HEK293 (cell line): ENCODE measurements around the gene OR10G4.

Experiments used
- CTCF ChIP-seq: fragments of 450-650 bp; formaldehyde crosslinking; IDR thresholded peaks from 2 replicates; pipeline ENCODE4 v1.5.1; 2016; ENCODE audit warnings: missing biosample characterization, missing genetic modification characterization
- ZBTB8A ChIP-seq: fragments of 450-650 bp; formaldehyde crosslinking; IDR thresholded peaks from 2 replicates; pipeline ENCODE4 v1.5.1; 2016; ENCODE audit warnings: missing biosample characterization, missing genetic modification characterization
- ZNF175 ChIP-seq: fragments of 450-650 bp; formaldehyde crosslinking; IDR thresholded peaks from 2 replicates; pipeline ENCODE4 v1.5.1; 2016; ENCODE audit warnings: missing biosample characterization, missing genetic modification characterization
- ZNF639 ChIP-seq: fragments of 450-650 bp; formaldehyde crosslinking; IDR thresholded peaks from 2 replicates; pipeline ENCODE4 v1.5.1; 2016; ENCODE audit warnings: missing biosample characterization, missing genetic modification characterization
- ZNF830 ChIP-seq: fragments of 450-650 bp; IDR thresholded peaks from 2 replicates; pipeline ENCODE4 v1.5.0; 2018; ENCODE audit warnings: missing biosample characterization, missing genetic modification characterization, low read depth, mild to moderate bottlenecking, moderate library complexity

GRCh38 chr11:123977731-123978347, 35.0 kb upstream of the OR10G4 start, which contains the start of gene OR10S1:
- TF ChIP-seq ZBTB8A (tag by site-specific recombination) (no peak), CTCF (tag by site-specific recombination) (no peak), ZNF175 (tag by site-specific recombination) (no peak), ZNF830 (no peak), ZNF639 (tag by site-specific recombination) (no peak)
